A549 (cell line): ENCODE results near the gene PLD1. TPM values are rescaled to one million over a fixed set of nuclear protein-coding genes. Genes with fewer than 3 reads are reported as not detected.
A peak's percentile ranks its signal among the peaks of the same experiment; 100 is the strongest.

Experiments
- ATAC-seq, 2 experiments: fragments of 200-7000 bp in 1 of 2; fragments of >200 bp in 1 of 2; cut with Nextera tagmentation in 1 of 2; cut with Tn5 transposase in 1 of 2; 3 replicates each; pipeline versions ENCODE4 v1.8.0 to v1.9.1; 2018 to 2020; ENCODE audit warnings: mild to moderate bottlenecking in 1 of 2, moderate library complexity in 1 of 2
- CTCF ChIA-PET: fragments of 300-600 bp; sonication (Branson Sonifier 250); formaldehyde crosslinking; extraction: SDS; loops from one replicate; lab custom pipeline; 2021; ENCODE audit warnings: antibody characterized with exemption, inconsistent platforms; lab: Yijun Ruan, JAX
- POLR2A ChIA-PET: fragments of 350-600 bp; formaldehyde crosslinking; extraction: SDS; loops from one replicate; lab custom pipeline; 2021; ENCODE audit warnings: antibody characterized with exemption, inconsistent platforms; lab: Yijun Ruan, JAX
- DNase-seq, 2 experiments: peaks; one replicate each; pipeline versions ENCODE4 v3.0.0 to v3.0.0-alpha.2; 2011 to 2016; ENCODE audit warnings: low read depth in 1 of 2, low spot score in 1 of 2
- FAIRE-seq: peaks from 2 replicates; lab custom pipeline; 2011; peaks lifted over from hg19 to GRCh38; lab: Jason Lieb, UNC
- H3K27ac ChIP-seq, 2 experiments: fragments of >200 bp; sonication (Bioruptor Twin); formaldehyde crosslinking; 3 replicates each; pipeline ENCODE4 v1.5.1; 2016 to 2017
- H3K4me1 ChIP-seq: fragments of >200 bp; sonication (Bioruptor Twin); formaldehyde crosslinking; 3 replicates; pipeline ENCODE4 v1.6.1; 2016
- H3K4me2 ChIP-seq: fragments of >200 bp; sonication (Bioruptor Twin); formaldehyde crosslinking; 3 replicates; pipeline ENCODE4 v1.6.1; 2016
- H3K4me3 ChIP-seq: fragments of >200 bp; sonication (Bioruptor Twin); formaldehyde crosslinking; 3 replicates; pipeline ENCODE4 v1.5.1; 2016
- H3K9me3 ChIP-seq: fragments of >200 bp; sonication (Bioruptor Twin); formaldehyde crosslinking; 3 replicates; pipeline ENCODE4 v1.6.1; 2016
- ATOH8 ChIP-seq: fragments of 250-450 bp; sonication (Bioruptor Pico); IDR thresholded peaks from 2 replicates; pipeline ENCODE4 v1.5.0; 2020; ENCODE audit warnings: low read depth, mild to moderate bottlenecking, moderate library complexity
- CBX2 ChIP-seq: fragments of 200-600 bp; sonication (generic); IDR thresholded peaks from 2 replicates; pipeline ENCODE4 v1.6.1; 2016; ENCODE audit warnings: low read depth, mild to moderate bottlenecking, borderline replicate concordance
- CBX8 ChIP-seq: fragments of 200-600 bp; sonication (generic); IDR thresholded peaks from 2 replicates; pipeline ENCODE4 v1.6.1; 2016
- CHD4 ChIP-seq: fragments of 200-600 bp; sonication (generic); IDR thresholded peaks from 2 replicates; pipeline ENCODE4 v1.6.1; 2016; ENCODE audit warnings: antibody characterized with exemption, mild to moderate bottlenecking, borderline replicate concordance
- E2F6 ChIP-seq: IDR thresholded peaks from 2 replicates; pipeline ENCODE4 v1.6.1; 2012; ENCODE audit warnings: low read depth, borderline replicate concordance
- EHMT2 ChIP-seq: fragments of 200-600 bp; sonication (generic); IDR thresholded peaks from 2 replicates; pipeline ENCODE4 v1.6.1; 2016; ENCODE audit warnings: antibody characterized with exemption, low read depth, mild to moderate bottlenecking, moderate library complexity
- ELK1 ChIP-seq: fragments of 150-350 bp; IDR thresholded peaks from 2 replicates; pipeline ENCODE4 v1.6.1; 2014; ENCODE audit warnings: low read depth, mild to moderate bottlenecking, low read length
- EP300 ChIP-seq, 2 experiments: fragments of >200 bp; sonication (Bioruptor Twin); formaldehyde crosslinking; IDR thresholded peaks; 2 replicates in 1 of 2; 3 replicates in 1 of 2; pipeline ENCODE4 v1.6.1; 2016 to 2017
- FOSL2 ChIP-seq, 2 experiments: fragments of 450-650 bp in 1 of 2; fragments of >200 bp in 1 of 2; sonication (Bioruptor Twin) in 1 of 2; formaldehyde crosslinking; IDR thresholded peaks; 2 replicates each; pipeline versions ENCODE4 v1.5.0 to v1.6.1; 2016 to 2020; ENCODE audit warnings: mild to moderate bottlenecking in 1 of 2, moderate library complexity in 1 of 2
- HEYL ChIP-seq: fragments of 250-450 bp; sonication (Bioruptor Pico); IDR thresholded peaks from 2 replicates; pipeline ENCODE4 v1.8.0; 2021; ENCODE audit warnings: mild to moderate bottlenecking, moderate library complexity
- HOXA7 ChIP-seq: fragments of 250-450 bp; sonication (Bioruptor Pico); IDR thresholded peaks from 2 replicates; pipeline ENCODE4 v1.5.0; 2020; ENCODE audit warnings: mild to moderate bottlenecking, moderate library complexity
- HOXB13 ChIP-seq: fragments of 250-450 bp; sonication (Bioruptor Pico); IDR thresholded peaks from 2 replicates; pipeline ENCODE4 v1.5.0; 2020; ENCODE audit warnings: low read depth, mild to moderate bottlenecking, moderate library complexity
- JUN ChIP-seq, 2 experiments: fragments of >200 bp; sonication (Bioruptor Twin); formaldehyde crosslinking; IDR thresholded peaks; 2 replicates in 1 of 2; 3 replicates in 1 of 2; pipeline ENCODE4 v1.6.1; 2016 to 2017
- KDM5A ChIP-seq: fragments of 200-600 bp; sonication (generic); IDR thresholded peaks from 2 replicates; pipeline ENCODE4 v1.6.1; 2016; ENCODE audit warnings: antibody characterized with exemption, mild to moderate bottlenecking
- MAFK ChIP-seq: fragments of 450-650 bp; IDR thresholded peaks from 2 replicates; pipeline ENCODE4 v1.6.1; 2014; ENCODE audit not compliant: partially characterized antibody
- MAZ ChIP-seq: fragments of 150-350 bp; IDR thresholded peaks from 2 replicates; pipeline ENCODE4 v1.6.1; 2014; ENCODE audit warnings: antibody characterized with exemption, low read depth, low read length, borderline replicate concordance
- MYC ChIP-seq: IDR thresholded peaks from 2 replicates; pipeline ENCODE4 v1.6.1; 2012; ENCODE audit warnings: mild to moderate bottlenecking, inconsistent platforms, low read length, improper control_type of control experiment, borderline replicate concordance
- NFE2L2 ChIP-seq: fragments of 150-350 bp; conservative IDR thresholded peaks from 2 replicates; pipeline ENCODE4 v1.6.1; 2014; ENCODE audit warnings: low read length
- NPAS2 ChIP-seq: fragments of 250-450 bp; sonication (Bioruptor Pico); IDR thresholded peaks from 2 replicates; pipeline ENCODE4 v1.8.0; 2022; ENCODE audit warnings: mild to moderate bottlenecking, moderate library complexity, borderline replicate concordance
- NR3C1 ChIP-seq: fragments of >200 bp; sonication (Bioruptor Twin); formaldehyde crosslinking; IDR thresholded peaks from 3 replicates; pipeline ENCODE4 v1.6.1; 2017
- RAD21 ChIP-seq, 2 experiments: fragments of >200 bp in 1 of 2; sonication (Bioruptor Twin) in 1 of 2; formaldehyde crosslinking in 1 of 2; IDR thresholded peaks in 1 of 2; conservative IDR thresholded peaks in 1 of 2; 2 replicates in 1 of 2; 3 replicates in 1 of 2; pipeline ENCODE4 v1.6.1; 2012 to 2018; ENCODE audit warnings: inconsistent platforms in 1 of 2
- RARB ChIP-seq: fragments of 250-450 bp; sonication (Bioruptor Pico); IDR thresholded peaks from 2 replicates; pipeline ENCODE4 v1.8.0; 2021; ENCODE audit warnings: mild to moderate bottlenecking, moderate library complexity
- RFX5 ChIP-seq: fragments of 450-650 bp; IDR thresholded peaks from 2 replicates; pipeline ENCODE4 v1.7.1; 2014; ENCODE audit warnings: antibody characterized with exemption, mild to moderate bottlenecking, moderate library complexity
- SREBF2 ChIP-seq: fragments of 450-650 bp; IDR thresholded peaks from 2 replicates; pipeline ENCODE4 v1.6.1; 2014; ENCODE audit warnings: mild to moderate bottlenecking, moderate library complexity
- ZC3H11A ChIP-seq: fragments of 450-650 bp; IDR thresholded peaks from 2 replicates; pipeline ENCODE4 v1.6.1; 2014; ENCODE audit warnings: antibody characterized with exemption, mild to moderate bottlenecking
- ZFP36 ChIP-seq: fragments of 450-650 bp; IDR thresholded peaks from 2 replicates; pipeline ENCODE4 v1.6.1; 2014; ENCODE audit warnings: borderline replicate concordance; ENCODE audit not compliant: partially characterized antibody
- ZNF302 ChIP-seq: fragments of 250-450 bp; sonication (Bioruptor Pico); IDR thresholded peaks from 2 replicates; pipeline ENCODE4 v1.9.0; 2021; ENCODE audit warnings: inconsistent platforms, mild to moderate bottlenecking, moderate library complexity
- WGBS: methylation state at CpG from one replicate; pipeline ENCODE4 v1.1.6; 2017; ENCODE audit errors: missing lambda C conversion rate; 5-methylcytosine and 5-hydroxymethylcytosine counted together
- polyA plus RNA-seq, 4 experiments: library from polyadenylated mRNA; depleted of rRNA in 3 of 4; stranded (reverse); fragments of >200 nt; fragmentation: RNase III in 1 of 4; extraction: RNeasy Plus Mini Kit Qiagen cat#74134 plus additional on column Dnase treatment in 1 of 4; gene quantifications; 2 replicates in 3 of 4; 3 replicates in 1 of 4; pipeline ENCODE4 v1.2.3, GENCODE V29; 2011 to 2017
- TF ChIP-seq, protein P1 (sequence below): fragments of 450-650 bp; IDR thresholded peaks from 2 replicates; pipeline ENCODE4 v1.6.1; 2014; ENCODE audit warnings: antibody characterized with exemption
- TF ChIP-seq, protein P2 (sequence below): fragments of >200 bp; sonication (Bioruptor Twin); formaldehyde crosslinking; IDR thresholded peaks from 3 replicates; pipeline ENCODE4 v1.5.1; 2016

The PLD1 gene
- polyA plus RNA-seq, 2 of the 4 experiments (the other 2 are of a cell fraction), result 6.6 to 27.2 TPM

DNA sequence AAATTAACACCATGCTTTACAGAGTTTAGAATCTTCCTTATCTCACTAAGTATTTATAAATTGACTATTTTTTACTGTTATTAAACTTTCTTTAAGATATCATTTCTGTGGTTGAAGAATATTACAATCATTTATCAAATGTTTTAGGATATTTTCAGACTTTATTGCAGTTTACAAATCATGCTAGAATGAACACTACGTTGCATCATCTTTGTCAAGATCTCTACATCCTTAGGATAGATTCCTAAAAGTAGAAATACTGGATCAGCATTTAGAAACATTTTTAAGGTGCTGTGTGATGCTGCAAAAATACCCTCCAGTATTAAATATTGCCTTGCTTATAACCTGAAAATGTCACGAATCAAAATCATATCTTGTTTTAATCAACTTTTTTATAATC, 2.5 kb upstream of the PLD1 start:
- FAIRE-seq, result no peak
- POLR2A ChIA-PET, result no interaction called here
- Histone ChIP-seq H3K4me3 (no peak overlapping the region), H3K9me3 (0 out of 3 replicates have a peak, but pooled peaks cover 3% of the 10 kb centered on the region), H3K27ac (peak overlapping the region; percentile 77 to 94; a peak in 5 of 6 replicates), H3K4me2 (peak overlapping the region; percentile 92; the same call in 2 of the 3 replicates), H3K4me1 (peaks cover 42% of the 10 kb centered on the region)
- ATAC-seq, result no peak
- TF ChIP-seq CHD4 (no peak), ZNF302 (CRISPR knock-in tag) (no peak), RFX5 (no peak), HEYL (CRISPR knock-in tag) (no peak), ZFP36 (no peak), HOXA7 (no peak), ATOH8 (no peak), EHMT2 (no peak), MAZ (no peak), E2F6 (no peak), NPAS2 (no peak), CBX8 (no peak), RAD21 (conservative IDR thresholded peaks at IDR 0.05 in 1 of 2, IDR thresholded peaks at IDR 0.05 in 1 of 2) (no peak), EP300 (IDR thresholded peaks at IDR 0.05) (no peak), NR3C1 (no peak), MAFK (no peak)
- TF ChIP-seq, protein P1, sequence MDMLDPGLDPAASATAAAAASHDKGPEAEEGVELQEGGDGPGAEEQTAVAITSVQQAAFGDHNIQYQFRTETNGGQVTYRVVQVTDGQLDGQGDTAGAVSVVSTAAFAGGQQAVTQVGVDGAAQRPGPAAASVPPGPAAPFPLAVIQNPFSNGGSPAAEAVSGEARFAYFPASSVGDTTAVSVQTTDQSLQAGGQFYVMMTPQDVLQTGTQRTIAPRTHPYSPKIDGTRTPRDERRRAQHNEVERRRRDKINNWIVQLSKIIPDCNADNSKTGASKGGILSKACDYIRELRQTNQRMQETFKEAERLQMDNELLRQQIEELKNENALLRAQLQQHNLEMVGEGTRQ, result no peak
- 89% methylated on average over 2 of the region's 2 CpGs for WGBS
- no peak for DNase-seq
- CTCF ChIA-PET, result interaction anchor here (1.6 kb wide), 1 partner anchor 17 kb away, joined by 10 read pairs; no protein-coding TSS in a partner anchor

DNA sequence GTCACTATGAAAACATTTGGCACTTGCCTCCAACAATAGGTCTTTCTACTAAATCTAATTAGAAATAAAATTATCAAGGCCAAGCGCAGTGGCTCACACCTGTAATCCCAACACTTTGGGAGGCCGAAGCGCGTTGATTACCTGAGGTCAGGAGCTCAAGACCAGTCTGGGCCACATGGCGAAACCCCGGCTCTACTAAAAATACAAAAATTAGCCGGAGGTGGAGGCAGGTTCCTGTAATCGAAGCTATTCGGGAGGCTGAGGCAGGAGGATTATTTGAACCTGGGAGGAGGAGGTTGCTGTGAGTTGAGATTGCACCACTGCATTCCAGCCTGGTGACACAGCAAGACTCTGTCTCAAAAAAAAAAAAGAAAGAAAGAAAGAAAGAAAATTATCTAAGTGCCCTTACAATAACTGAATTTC, 1.6 kb upstream of the PLD1 start:
- Histone ChIP-seq H3K4me1 (peaks cover 50% of the 10 kb centered on the region), H3K4me2 (peak overlapping the region; percentile 92), H3K27ac (peak overlapping the region; percentile 94 to 95), H3K4me3 (peak overlapping the region; percentile 27; the same call in 1 of the 3 replicates), H3K9me3 (0 out of 3 replicates have a peak, but pooled peaks cover 3% of the 10 kb centered on the region)
- no peak for ATAC-seq
- peak in 1 of 2 experiments; percentile 66 for DNase-seq
- 51% methylated on average over 9 of the region's 9 CpGs for WGBS
- ChIA-PET CTCF (interaction anchor here (1.0 to 1.6 kb wide), 2 partner anchors 18 to 21 kb away, joined by 3 to 10 read pairs; no protein-coding TSS in a partner anchor), POLR2A (interaction anchor here (0.7 to 2.1 kb wide), 4 partner anchors 13 to 230 kb away, joined by 3 to 5 read pairs (median 4); no protein-coding TSS in a partner anchor)
- FAIRE-seq, result no peak
- TF ChIP-seq, protein P1, result no peak
- TF ChIP-seq FOSL2 (IDR thresholded peaks at IDR 0.05) (peak; percentile 34; the same call in 1 of the 2 replicates), FOSL2 (CRISPR knock-in tag; IDR thresholded peaks at IDR 0.05) (no peak; the same call in 1 of the 2 replicates), CBX2 (no peak), SREBF2 (no peak), RFX5 (no peak), HEYL (CRISPR knock-in tag) (peak; percentile 73; the same call in 1 of the 2 replicates), HOXB13 (no peak), RARB (no peak), MYC (no peak), HOXA7 (no peak), ZFP36 (no peak), CHD4 (no peak), ELK1 (no peak), ZC3H11A (no peak), KDM5A (no peak), JUN (IDR thresholded peaks at IDR 0.05) (no peak; a peak in 1 of 5 replicates), NFE2L2 (no peak), ATOH8 (no peak)
- TF ChIP-seq, protein P2, sequence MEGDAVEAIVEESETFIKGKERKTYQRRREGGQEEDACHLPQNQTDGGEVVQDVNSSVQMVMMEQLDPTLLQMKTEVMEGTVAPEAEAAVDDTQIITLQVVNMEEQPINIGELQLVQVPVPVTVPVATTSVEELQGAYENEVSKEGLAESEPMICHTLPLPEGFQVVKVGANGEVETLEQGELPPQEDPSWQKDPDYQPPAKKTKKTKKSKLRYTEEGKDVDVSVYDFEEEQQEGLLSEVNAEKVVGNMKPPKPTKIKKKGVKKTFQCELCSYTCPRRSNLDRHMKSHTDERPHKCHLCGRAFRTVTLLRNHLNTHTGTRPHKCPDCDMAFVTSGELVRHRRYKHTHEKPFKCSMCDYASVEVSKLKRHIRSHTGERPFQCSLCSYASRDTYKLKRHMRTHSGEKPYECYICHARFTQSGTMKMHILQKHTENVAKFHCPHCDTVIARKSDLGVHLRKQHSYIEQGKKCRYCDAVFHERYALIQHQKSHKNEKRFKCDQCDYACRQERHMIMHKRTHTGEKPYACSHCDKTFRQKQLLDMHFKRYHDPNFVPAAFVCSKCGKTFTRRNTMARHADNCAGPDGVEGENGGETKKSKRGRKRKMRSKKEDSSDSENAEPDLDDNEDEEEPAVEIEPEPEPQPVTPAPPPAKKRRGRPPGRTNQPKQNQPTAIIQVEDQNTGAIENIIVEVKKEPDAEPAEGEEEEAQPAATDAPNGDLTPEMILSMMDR, result no peak
